ENCODE results near the gene RBCK1.

RBCK1 gene

DNA sequence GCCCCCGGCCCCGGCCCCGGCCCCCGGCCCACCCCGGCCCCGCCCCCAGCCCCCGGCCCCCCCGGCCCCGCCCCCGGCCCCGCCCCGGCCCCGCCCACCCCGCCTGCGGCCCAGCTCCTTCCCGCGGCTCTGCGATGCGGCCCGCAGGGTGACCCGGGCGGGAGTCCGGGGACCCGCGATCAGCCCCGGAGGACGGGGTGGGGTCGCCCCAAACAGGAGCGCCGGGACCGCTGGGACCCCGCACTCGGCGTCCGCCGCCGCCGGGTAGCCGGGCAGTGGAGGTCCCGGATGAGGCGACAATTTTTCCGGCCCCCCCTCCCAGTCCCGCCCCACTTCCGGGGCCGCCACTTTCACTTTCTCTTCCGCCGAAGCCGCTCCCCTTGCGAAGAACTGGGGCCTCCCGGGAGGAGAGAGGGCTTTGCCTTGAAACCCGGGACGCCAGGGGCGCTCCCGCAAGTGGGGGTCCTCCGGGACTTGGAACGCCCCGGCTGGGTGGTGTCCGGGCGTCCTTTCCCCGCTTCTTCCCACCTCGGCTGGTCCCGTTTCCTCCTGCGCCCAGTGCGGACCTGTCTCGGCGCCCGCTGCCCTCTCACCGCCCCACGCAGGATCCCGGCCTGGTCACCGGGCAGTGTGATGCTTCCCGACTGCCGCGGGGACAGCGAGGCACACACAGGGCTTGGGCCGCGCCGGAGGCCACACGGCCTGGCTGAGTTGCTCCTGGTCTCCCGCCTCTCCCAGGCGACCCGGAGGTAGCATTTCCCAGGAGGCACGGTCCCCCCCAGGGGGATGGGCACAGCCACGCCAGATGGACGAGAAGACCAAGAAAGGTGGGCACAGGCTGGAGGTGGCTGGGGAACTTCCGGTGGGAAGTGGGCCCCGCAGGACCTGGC lies at the start of gene RBCK1:
RBCK1 (plus strand) TSS at position 347 of the 890 bp plus-strand sequence; CDS start at position 806, 459 bp downstream.
- DNase-seq: peak; percentile 88

DNA sequence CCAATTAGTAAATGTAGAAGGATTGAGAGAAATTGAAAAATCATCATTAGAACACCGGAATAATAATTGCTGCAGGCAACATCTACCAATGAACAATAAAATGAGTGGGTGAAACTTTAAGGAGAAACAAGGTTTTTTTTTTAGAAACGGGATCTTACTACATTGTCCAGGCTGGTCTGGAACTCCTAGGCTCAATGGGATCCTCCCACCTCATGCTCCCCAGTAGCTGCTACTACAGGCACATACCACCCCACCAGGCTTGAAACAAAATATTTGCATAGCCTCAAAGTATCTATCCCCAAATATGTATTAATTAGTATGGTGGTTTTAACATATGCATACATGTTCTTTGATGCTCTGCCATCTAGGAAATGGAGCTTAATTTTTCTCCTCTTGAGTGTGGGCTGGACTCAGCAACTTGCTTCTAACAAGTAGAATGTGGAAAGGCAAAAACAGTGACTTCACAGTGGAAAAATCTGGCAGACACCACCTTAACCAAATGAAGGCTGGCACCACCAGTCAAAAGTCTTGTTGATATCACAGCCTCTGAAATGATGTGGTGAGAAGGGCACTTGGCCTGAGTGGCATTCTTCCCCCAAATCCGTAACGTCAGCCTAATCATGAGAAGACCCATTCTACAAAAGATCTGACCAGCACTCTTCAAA lies 49.1 kb upstream of the RBCK1 start:
- DNase-seq: no peak

DNA sequence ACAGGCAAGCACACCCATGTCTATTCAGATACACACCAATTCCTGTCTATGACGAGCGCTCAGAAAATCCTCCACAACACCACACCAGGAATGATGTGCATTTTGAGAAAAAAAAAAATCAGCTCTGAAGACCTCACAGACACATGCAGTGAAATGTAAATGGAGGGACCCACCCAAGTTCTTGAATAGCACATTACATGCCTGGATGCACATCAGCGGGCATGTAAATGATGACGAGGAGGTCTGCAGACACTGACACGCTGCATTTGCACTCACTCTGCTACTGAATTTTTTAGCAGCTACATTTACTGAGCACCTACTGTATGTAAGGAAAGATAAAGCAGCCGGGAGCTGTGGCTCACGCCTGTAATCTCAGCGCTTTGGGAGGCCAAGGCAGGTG lies 46.5 kb upstream of the RBCK1 start:
- DNase-seq: no peak

DNA sequence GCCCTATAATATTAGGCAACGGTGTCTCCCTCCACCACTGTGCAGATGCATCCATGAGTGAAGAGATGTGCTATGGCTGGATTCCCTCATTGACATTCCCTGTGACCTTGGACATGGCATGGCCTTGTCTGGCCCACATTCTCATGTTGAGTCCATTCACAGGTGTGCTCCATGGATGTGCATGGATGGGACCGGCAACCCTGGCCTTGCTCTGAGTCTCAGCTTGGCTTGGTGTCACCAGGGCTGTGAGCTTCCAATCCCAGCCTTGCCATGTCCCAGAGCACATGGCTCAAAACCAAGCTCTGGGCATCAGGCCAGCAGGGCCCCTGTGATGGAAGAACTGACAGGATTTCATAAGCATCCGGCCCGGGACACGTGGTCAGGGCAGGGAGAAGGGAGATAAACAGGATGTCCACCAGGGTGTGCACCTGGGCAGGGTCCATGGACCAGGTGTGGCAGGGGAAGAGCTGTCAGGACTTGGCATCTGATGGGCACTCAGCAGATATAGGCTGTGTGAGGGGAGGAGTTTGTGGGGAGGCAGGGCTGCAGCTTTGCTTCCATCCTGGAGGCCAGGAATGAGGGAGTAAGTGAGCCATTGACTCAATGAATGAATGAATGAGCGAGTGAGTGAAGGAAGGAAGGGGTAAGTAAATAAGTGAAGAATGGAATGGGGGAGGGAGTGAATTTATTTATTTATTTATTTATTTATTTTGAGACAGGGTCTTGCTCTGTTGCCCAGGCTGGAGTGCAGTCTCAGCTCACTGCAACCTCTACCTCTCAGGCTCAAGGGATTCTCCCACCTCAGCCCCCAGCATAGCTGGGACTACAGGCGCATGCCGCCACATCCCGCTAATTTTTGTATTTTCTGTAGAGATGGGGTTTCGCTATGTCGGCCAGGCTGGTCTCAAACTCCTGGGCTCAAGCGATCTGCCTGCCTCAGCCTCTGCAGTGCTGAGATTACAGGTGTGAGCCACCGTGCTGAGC lies 45.5 kb upstream of the RBCK1 start:
- peak; percentile 87 for DNase-seq

DNA sequence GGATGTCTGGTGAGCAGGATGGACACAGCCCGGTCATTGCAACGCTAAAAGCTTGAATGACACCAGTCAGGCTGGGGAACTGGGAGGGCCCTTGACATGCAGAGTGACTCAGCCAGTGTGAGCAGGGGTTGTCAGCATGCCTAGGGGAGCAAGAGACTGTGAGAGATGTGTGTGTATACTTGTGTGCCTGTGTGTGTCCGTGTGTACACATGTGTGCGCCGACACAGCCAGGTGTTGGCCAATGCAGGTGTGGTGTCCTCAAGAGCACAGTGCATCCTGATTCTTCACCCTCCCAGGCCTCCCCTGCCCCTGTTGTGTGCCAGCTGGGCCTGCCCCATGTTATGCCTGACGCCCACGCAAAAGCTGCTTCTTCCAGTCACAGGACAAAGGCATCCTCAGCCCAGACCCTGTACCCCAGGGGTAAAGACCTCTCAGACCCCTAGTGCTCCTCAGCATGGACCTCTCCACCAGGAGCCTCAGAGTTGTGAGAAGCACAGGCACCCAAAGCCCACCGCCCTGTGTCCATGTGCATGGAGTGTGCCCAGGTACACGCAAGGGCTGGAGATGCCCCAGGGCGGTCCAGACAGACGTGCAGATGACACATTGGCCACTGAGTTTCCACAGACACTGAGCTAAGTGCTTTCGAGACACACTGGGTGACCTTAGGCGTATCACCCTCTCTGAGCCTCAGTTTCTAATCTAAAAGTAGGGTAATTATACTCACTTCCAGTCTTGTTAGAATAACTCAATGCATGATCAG lies 44.6 kb upstream of the RBCK1 start:
- peak; percentile 73 for DNase-seq

DNA sequence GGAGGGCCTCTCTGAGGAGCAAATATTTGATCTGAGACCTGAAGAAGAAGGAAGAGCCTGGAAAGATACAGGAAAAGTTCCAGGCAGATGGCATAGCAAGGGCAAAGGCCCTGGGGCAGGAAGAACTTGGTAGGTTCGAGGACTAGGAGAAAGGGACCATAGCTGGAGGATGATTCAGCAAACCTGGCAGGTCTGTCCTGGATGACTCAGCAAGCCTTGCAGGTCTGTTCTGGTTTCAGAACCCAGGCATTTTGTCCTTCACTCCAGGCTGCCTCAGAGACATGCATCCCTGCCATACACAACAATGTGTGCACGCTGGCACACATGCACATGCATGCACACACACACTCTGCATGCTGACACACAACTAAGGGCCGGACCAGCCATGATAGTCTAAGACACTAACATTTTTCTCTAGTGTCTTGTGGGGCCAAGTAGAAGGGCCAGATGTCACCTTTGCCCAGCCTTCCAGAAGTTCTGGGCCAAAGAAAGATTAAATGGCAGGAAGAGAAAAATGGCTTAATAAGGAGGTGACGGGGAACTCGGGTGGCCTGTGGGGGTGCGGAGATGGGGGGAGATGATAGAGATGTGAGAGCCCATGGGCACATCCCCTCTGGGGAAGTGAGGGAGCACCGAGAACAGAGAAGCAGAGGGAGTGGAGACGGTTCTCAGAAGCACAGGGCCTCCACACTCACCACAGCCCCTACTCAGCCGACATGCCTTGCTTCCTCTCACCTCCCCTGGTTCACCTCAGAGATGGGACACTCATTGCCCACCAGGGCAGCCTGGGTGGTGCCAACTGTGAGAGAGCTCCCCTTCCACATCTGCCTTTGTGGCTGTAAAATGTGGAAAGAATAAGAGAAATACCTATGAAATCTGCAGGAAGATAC lies 42.9 kb upstream of the RBCK1 start:
- DNase-seq: no peak

DNA sequence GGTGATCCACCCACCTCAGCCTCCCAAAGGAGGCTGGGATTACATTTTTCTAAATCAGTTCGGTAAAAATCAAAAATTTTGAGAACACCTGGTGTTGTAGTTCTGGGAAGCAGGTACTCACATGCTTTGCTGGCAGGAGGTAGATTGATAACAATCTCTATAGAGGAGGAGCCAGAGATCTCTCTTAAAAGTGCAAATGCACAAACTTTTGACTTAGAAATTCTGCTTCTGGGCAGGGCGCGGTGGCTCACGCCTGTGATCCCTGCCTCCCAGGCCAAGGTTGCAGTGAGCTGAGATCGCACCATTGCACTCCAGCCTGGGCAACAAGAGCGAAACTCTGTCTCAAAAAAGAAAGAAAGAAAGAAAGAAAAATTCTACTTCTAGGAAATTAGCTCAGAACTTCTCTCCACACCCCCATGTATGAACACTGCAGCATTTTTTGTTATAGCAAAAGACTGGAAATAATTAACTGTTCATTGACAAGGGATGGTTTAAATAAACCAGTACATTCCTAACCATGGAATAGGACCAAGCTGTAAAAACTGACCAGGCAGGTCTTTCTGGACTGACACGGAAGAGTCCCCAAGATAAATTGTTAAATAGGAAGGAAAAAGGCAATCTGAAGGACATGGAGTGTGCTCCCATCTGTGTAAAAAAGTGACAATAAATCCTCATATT lies 41.9 kb upstream of the RBCK1 start:
- no peak for DNase-seq

DNA sequence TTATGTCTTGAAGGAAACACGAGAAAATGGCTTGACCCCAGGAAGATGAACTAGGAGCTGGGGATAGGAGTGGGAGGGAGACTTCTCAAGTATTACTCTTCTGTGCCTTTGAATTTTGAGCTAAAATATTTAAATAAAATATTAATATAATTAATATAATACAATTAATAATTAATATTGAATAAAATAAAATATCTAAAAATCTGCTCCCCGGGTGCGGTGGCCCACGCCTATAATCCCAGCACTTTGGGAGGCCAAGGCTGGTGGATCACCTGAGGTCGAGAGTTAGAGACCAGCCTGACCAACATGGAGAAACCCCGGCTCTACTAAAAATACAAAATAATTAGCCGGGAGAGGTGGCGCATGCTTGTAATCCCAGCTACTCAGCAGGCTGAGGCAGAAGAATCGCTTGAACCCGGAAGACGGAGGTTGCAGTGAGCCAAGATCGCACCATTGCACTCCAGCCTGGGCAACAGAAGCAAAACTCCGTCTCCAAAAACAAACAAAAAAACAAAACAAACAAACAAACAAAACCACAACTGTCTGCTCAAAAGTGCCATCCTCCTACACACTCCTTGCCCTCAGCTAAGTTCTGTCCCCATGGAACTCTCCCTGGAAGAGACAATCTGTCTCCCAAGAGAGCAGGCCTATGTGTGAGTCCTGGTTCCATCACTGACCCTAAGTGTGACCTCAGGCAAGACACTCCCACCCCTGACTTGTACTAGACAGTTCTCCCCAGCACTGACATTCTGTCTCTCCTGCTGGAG lies 41.2 kb upstream of the RBCK1 start:
- no peak for DNase-seq

DNA sequence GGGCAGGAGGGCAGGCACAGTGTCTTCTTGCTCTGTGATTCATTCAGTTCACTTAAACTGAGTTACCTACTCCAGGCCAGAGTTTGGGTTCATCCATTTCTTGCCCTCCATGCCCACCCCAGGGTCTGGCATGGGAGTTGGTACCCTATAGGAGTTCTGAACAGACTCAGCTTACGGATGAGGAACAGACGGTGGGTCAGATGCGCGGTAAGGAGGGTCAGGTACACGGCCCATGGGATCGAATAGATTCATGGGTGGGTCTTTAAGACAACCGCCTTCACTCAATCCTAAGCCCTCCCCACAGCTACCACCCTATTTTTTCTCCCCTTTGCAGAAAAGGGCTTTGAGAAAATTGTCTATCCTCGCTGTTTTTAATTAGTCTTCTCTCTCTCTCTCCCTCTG lies 40.6 kb upstream of the RBCK1 start:
- DNase-seq: no peak

DNA sequence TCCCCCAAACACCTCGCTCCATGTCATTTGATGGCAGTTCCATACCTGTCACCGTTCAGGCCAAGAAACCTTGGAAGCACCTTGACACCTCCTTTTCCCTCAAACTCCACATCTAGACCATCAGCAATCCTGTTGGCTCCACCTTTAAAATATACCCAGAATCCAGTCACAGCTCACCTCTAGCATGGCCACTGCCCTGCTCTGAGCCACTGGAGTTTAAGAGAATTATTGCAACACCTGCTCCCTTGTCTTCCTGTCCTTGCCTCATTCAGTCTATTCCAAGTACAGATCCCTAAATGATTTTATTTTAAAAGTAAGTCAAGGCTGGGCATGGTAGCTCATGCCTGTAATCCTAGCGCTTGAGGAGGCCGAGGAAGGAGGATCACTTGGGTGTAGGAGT lies 39.2 kb upstream of the RBCK1 start:
- DNase-seq: no peak

DNA sequence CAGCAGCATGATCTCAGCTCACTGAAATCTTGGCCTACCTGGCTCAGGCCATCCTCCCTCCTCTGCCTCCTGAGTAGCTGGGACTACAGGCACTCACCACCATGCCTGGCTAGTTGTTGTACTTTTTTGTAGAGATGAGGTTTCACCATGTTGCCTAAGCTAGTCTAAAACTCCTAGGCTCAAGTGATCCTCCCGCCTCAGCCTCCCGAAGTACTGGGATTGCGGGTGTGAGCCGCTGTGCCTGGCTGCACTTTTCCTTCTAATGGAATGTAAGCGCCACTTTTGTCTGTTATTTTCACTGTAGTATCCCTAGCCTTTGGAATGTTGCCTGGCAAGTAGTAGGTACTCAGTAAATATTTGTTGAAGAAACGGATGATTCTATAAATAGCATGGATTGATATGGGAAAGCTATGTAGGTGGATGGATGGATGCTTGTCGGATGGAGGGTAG lies 37.9 kb upstream of the RBCK1 start:
- no peak for DNase-seq

DNA sequence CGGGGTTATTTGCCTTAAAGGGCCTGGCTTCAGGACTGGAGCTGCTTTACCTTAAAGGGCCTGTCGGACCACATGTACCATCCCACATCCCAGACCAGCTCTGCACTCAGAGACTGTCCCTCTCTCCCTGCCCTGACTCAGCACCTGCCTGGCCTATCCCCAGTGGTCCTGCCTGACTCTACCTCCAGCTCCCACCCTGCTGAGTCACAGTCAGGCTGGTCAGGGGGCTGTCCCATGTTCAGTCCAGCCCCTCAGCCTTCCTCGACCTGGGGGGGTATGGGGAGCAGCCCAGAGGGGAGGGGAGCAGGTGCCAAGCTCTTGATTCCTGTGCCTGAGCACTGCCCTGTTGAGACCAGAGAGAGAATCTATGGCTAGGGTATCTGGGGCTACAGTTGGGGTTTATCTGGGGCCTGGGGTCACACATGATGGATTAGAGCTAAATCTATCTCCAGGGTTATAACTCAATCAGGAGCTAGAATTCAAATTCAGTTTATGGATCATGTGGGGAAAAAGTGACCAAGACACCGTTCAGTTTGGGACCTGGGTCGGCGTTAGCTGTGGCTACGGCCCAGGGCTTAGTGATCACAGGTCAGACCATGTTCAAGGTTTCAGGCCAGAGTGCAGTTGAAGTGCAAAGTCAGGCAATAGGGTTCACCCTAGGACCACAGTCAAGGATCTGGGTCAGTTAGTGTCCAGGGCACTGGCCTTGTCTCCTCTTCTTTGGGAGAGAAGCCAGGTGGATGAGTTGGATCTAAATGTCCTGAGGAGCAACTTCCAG lies 36.9 kb upstream of the RBCK1 start:
- DNase-seq: no peak

DNA sequence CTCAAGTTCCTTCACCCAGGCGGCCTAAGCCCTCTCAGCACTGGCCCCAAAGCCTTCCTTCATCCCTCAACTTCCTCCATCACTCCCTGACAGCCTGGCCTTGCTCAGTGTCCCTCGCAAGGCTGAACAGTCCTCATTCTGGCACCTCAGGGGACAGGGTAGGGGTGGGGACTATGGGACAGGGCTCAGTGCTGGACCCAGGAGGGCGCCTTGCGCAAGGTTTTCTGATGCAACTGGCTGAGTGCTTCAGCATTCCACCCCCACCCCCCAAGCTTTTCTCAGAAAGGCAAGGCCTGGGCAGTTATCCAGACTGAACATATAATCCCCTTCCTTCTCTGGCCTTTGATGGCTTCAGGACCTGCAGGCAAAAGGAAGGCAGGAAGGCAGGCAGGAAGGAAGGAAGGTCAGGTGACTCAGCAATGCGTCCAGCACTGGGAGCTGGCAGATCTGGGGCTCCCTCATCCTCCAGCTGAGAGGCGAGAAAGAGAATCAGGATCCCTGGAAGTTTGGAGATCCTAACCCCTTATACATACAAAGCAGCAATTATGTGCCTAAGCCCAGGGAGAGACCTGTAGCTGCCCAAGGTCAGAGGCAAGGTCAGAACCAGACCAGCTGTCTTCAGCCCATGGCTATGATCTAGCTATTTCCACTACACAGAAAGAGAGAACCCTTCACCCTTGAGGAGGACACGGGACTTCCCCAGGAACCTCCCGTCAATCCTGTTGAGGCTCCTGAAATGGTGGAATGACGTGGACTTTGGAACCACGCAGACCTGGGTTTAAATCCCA lies 36.1 kb upstream of the RBCK1 start:
- peak; percentile 73 for DNase-seq

DNA sequence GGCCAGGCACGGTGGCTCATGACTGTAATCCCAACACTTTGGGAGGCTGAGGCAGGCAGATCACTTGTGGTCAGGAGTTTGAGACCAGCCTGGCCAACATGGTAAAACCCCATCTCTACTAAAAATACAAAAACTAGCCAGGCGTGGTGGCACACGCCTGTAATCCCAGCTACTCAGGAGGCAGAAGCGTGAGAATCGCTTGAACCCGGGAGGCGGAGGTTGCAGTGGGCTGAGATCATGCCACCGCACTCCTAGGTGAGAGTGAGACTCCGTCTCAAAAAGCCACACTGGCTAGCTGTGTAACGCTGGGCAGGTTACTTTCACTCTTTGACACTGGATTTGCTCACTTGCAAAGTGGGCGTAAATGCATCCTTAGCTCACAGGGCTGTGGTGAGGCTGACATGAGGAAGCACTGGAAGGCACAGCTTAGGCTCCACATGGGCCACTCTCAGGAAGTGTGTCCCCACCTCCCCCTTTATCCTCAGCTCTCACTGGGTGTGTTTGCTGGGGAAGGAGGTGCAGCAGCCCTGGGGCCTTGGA lies 35.5 kb upstream of the RBCK1 start:
- peak; percentile 89 for DNase-seq

DNA sequence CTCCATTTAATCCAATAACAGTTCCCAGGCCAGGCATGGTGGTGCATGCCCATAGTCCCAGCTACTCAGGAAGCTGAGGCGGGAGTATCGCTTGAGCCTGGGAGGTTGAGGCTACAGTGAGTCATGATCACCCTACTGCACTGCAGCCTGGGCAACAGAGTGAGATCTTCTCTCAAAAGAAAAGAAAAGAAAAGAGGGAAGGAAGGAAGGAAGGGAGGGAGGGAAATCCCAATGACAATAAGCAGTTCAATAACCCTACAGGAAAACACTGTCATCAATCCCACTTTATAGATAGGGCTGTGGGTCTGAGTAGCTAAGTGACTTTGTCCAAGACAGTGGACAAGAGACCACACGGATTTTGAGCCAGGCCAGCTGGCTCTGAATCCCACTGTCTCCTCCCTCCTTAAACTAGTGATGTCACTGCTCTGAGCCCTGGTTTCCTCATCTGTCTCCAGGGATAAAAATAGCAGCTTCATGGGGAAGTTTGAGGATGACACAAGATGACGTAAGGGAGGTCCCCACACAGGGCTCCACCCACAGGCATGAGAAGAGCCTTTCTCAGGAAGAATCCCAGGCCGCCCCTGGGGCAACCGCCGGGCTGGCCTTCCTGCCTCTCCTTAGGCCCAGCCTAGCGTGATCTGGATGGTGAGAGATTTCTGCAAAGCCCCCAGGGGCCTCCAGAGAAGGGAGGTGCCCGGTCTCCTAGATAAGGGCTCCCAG lies 34.8 kb upstream of the RBCK1 start:
- peak; percentile 97 for DNase-seq

DNA sequence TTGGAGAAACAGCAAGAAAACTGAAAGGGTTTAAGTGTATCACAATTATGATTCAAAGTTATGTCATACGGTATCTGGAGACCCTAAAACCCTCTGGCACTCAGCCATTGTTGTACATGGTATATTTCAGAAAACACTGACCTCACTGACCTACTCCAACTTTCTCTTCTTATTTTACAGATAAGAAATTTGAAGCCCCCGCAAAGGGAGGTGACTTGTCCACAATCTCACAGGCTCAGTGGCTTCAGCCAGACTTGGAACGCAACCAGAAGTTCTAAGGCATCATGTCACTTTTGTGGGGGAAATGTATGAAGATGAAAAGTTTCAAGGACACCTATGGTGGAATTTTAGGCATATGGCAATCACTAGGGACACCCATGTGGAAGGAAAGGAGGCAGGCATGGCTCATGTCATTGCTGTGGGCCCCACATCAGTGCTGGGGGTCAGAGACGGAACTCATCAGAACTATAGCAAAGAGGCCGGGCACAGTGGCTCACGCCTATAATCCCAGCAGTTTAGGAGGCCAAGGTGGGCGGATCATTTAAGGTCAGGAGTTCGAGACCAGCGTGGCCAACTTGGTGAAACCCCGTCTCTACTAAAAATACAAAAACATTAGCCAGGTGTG lies 32.7 kb upstream of the RBCK1 start:
- DNase-seq: no peak

DNA sequence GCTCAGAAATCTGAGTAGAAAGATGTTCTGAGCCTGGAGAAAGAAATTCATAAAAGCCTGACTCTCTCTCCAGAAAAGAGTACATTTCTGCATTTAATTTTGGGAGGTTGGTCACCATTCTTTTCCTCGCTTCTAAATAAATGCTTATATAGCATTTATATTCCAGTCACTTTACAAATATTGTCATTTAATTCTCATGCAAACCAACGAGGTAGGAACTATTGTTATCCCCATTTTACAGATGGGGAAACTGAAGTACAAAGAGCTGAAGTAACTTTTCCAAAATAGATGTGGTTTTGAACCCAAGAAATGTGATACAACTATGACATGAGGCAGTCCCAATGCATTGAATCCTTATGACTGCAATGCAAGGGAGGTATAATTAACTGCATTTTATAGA lies 32.0 kb upstream of the RBCK1 start:
- no peak for DNase-seq

All from inflammatory macrophage treated with lipopolysaccharide for 4 hours (primary cell).